SK-N-MC (cell line): ENCODE results near the gene FIBP.

Experiments used
- EZH2 ChIP-seq: fragments of 200-600 bp; sonication (generic); IDR thresholded peaks from one replicate; pipeline ENCODE4 v1.6.1; 2017; ENCODE audit warnings: antibody characterized with exemption
- POLR2AphosphoS5 ChIP-seq: IDR thresholded peaks from 2 replicates; pipeline ENCODE4 v1.6.1; 2012; ENCODE audit warnings: mild to moderate bottlenecking, low read depth, low read length, borderline replicate concordance

DNA sequence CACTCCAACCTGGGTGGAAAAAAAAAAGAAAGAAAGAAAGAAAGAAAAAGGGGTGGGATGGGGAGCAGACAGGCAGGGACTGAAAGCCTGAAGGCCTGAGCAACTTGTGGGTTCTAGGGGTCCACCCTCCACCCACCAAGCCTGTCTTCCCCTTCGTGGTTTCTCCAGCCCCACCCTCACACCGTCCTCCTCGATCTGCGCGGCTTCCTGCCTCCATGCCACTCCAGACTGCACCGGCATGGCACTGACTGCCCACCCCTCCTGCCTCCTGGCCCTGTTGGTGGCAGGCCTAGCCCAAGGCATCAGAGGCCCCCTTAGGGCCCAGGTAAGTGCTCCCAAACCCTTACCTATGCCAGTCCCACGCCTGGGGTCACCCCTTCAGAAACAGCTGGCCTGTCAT is 8.7 kb downstream of the FIBP start, which contains the start of gene CTSW:
- TF ChIP-seq POLR2AphosphoS5 (no peak), EZH2 (no peak)
